GM12878 (cell line): ENCODE measurements around the gene DMRT2.

Experiments used
- BACH1 ChIP-seq: fragments of 450-650 bp; IDR thresholded peaks from 2 replicates; pipeline ENCODE4 v1.6.1; 2017; ENCODE audit warnings: mild to moderate bottlenecking, borderline replicate concordance
- CHD2 ChIP-seq: IDR thresholded peaks from 2 replicates; pipeline ENCODE4 v1.6.1; 2011; ENCODE audit warnings: low read depth, low read length, improper control_type of control experiment, borderline replicate concordance
- CREM ChIP-seq: IDR thresholded peaks from 2 replicates; pipeline ENCODE4 v1.6.1; 2014; ENCODE audit warnings: antibody characterized with exemption, low read depth
- EGR1 ChIP-seq, 2 experiments: IDR thresholded peaks; 1 replicate in 1 of 2; 2 replicates in 1 of 2; pipeline ENCODE4 v1.6.1; 2011 to 2012; ENCODE audit warnings: low read depth in 2 of 2, low read length in 2 of 2, borderline replicate concordance in 1 of 2, mild to moderate bottlenecking in 1 of 2, moderate library complexity in 1 of 2
- MEF2A ChIP-seq: IDR thresholded peaks from 2 replicates; pipeline ENCODE4 v1.6.1; 2011; ENCODE audit warnings: low read depth, mild to moderate bottlenecking, low read length, moderate library complexity; ENCODE audit not compliant: insufficient read depth
- PAX8 ChIP-seq: fragments of 450-650 bp; IDR thresholded peaks from 2 replicates; pipeline ENCODE4 v1.6.1; 2017; ENCODE audit warnings: mild to moderate bottlenecking, moderate library complexity
- SRF ChIP-seq, 2 experiments: IDR thresholded peaks; 2 replicates each; pipeline ENCODE4 v1.6.1; 2011; ENCODE audit warnings: low read depth in 2 of 2, low read length in 2 of 2, mild to moderate bottlenecking in 1 of 2, moderate library complexity in 1 of 2
- TAF1 ChIP-seq: IDR thresholded peaks from 2 replicates; pipeline ENCODE4 v1.6.1; 2011; ENCODE audit warnings: mild to moderate bottlenecking, low read depth, low read length, borderline replicate concordance
- USF2 ChIP-seq: IDR thresholded peaks from 2 replicates; pipeline ENCODE4 v1.6.1; 2011; ENCODE audit warnings: low read depth, low read length, improper control_type of control experiment, borderline replicate concordance
- ZNF274 ChIP-seq: IDR thresholded peaks from one replicate; pipeline ENCODE4 v1.8.0; 2011; ENCODE audit not compliant: insufficient read length, insufficient read depth
- TF ChIP-seq, protein P1 (sequence below): fragments of 450-650 bp; IDR thresholded peaks from 2 replicates; pipeline ENCODE4 v1.6.1; 2016; ENCODE audit warnings: mild to moderate bottlenecking
- TF ChIP-seq, protein P2 (sequence below): IDR thresholded peaks from 2 replicates; pipeline ENCODE4 v1.6.1; 2011; ENCODE audit warnings: borderline replicate concordance, low read depth, mild to moderate bottlenecking, moderate library complexity, mixed read lengths, low read length; ENCODE audit not compliant: insufficient read depth; ENCODE audit errors: extremely low read length
- TF ChIP-seq, protein P3 (sequence below), 3 experiments: IDR thresholded peaks in 2 of 3; conservative IDR thresholded peaks in 1 of 3; 2 replicates each; pipeline ENCODE4 v1.5.1; 2011; ENCODE audit warnings: low read depth in 3 of 3, low read length in 3 of 3, mild to moderate bottlenecking in 3 of 3, control low read depth in 2 of 3, moderate library complexity in 2 of 3, inconsistent platforms in 1 of 3, mixed read lengths in 1 of 3; ENCODE audit not compliant: control insufficient read depth in 2 of 3, insufficient read depth in 1 of 3; ENCODE audit errors: extremely low read depth in 1 of 3
- TF ChIP-seq, protein P4 (sequence below): IDR thresholded peaks from 2 replicates; pipeline ENCODE4 v1.6.1; 2012; ENCODE audit warnings: low read depth, low read length, improper control_type of control experiment

- no peak for TF ChIP-seq CHD2
- no peak for TF ChIP-seq PAX8
- no peak for TF ChIP-seq SRF (IDR thresholded peaks at IDR 0.05; ENCODE audit: low read depth in 2 of 2, low read length in 2 of 2)
- no peak for TF ChIP-seq EGR1 (IDR thresholded peaks at IDR 0.05; ENCODE audit: borderline replicate concordance in 1 of 2, low read depth in 2 of 2, low read length in 2 of 2)
- TF ChIP-seq USF2: no peak
- TF ChIP-seq BACH1: peak; percentile 65; the same call in 1 of the 2 replicates
- TF ChIP-seq TAF1: no peak
- TF ChIP-seq, protein P1, sequence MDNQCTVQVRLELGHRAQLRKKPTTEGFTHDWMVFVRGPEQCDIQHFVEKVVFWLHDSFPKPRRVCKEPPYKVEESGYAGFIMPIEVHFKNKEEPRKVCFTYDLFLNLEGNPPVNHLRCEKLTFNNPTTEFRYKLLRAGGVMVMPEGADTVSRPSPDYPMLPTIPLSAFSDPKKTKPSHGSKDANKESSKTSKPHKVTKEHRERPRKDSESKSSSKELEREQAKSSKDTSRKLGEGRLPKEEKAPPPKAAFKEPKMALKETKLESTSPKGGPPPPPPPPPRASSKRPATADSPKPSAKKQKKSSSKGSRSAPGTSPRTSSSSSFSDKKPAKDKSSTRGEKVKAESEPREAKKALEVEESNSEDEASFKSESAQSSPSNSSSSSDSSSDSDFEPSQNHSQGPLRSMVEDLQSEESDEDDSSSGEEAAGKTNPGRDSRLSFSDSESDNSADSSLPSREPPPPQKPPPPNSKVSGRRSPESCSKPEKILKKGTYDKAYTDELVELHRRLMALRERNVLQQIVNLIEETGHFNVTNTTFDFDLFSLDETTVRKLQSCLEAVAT: no peak
- TF ChIP-seq ZNF274: no peak
- TF ChIP-seq, protein P2, sequence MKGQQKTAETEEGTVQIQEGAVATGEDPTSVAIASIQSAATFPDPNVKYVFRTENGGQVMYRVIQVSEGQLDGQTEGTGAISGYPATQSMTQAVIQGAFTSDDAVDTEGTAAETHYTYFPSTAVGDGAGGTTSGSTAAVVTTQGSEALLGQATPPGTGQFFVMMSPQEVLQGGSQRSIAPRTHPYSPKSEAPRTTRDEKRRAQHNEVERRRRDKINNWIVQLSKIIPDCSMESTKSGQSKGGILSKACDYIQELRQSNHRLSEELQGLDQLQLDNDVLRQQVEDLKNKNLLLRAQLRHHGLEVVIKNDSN: no peak
- no peak for TF ChIP-seq MEF2A
- TF ChIP-seq, protein P3, sequence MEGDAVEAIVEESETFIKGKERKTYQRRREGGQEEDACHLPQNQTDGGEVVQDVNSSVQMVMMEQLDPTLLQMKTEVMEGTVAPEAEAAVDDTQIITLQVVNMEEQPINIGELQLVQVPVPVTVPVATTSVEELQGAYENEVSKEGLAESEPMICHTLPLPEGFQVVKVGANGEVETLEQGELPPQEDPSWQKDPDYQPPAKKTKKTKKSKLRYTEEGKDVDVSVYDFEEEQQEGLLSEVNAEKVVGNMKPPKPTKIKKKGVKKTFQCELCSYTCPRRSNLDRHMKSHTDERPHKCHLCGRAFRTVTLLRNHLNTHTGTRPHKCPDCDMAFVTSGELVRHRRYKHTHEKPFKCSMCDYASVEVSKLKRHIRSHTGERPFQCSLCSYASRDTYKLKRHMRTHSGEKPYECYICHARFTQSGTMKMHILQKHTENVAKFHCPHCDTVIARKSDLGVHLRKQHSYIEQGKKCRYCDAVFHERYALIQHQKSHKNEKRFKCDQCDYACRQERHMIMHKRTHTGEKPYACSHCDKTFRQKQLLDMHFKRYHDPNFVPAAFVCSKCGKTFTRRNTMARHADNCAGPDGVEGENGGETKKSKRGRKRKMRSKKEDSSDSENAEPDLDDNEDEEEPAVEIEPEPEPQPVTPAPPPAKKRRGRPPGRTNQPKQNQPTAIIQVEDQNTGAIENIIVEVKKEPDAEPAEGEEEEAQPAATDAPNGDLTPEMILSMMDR (IDR thresholded peaks at IDR 0.05 in 2 of 3, conservative IDR thresholded peaks at IDR 0.05 in 1 of 3; ENCODE audit: control insufficient read depth in 2 of 3, extremely low read depth in 1 of 3, insufficient read depth in 1 of 3, low read depth in 3 of 3, low read length in 3 of 3): peak; percentile 68 to 80 (median 69)
- TF ChIP-seq, protein P4, sequence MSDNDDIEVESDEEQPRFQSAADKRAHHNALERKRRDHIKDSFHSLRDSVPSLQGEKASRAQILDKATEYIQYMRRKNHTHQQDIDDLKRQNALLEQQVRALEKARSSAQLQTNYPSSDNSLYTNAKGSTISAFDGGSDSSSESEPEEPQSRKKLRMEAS: no peak
- no peak for TF ChIP-seq CREM
Observed at GRCh38 chr9:1005043-1005667, 45.0 kb upstream of the DMRT2 start.
